ENCODE measurements around the gene RPLP2. TPM values are rescaled to one million over a fixed set of nuclear protein-coding genes. Genes with fewer than 3 reads are reported as not detected.

The RPLP2 gene
- polyA plus RNA-seq, 1 donor (not counting 4 experiments of a cell fraction or from before 2014, with no cell fraction given): 632 TPM

GRCh38 chr11:813072-813455 lies 3.3 kb downstream of the RPLP2 start:
- TF ChIP-seq CTCF (optimal IDR thresholded peaks at IDR 0.05 in 1 of 3, IDR thresholded peaks at IDR 0.05 in 1 of 3, conservative IDR thresholded peaks at IDR 0.05 in 1 of 3; ENCODE audit: extremely low read depth in 1 of 3, insufficient read depth in 2 of 3, low read length in 3 of 3) (no peak), EZH2 (IDR thresholded peaks at IDR 0.05; ENCODE audit: low read length) (no peak)
- Histone ChIP-seq H3K27me3 (ENCODE audit: control insufficient read depth, extremely low read depth, insufficient read depth, low read length) (no peaks in the 10 kb centered on the region), H3K9me3 (ENCODE audit: control insufficient read depth, low read depth, low read length) (no peaks in the 10 kb centered on the region), H3K4me2 (ENCODE audit: control insufficient read depth, extremely low read depth, insufficient read depth, low read depth, low read length) (no peak overlapping the region), H4K20me1 (ENCODE audit: control insufficient read depth, extremely low read depth, insufficient read depth, low read length) (peaks cover 19% of the 10 kb centered on the region), H2AFZ (ENCODE audit: control insufficient read depth, low read length) (no peak overlapping the region), H3K9ac (ENCODE audit: control insufficient read depth, extremely low read depth, insufficient read depth, low read length) (no peak overlapping the region), H3K4me1 (ENCODE audit: control insufficient read depth, extremely low read depth, insufficient read depth, low read length) (peaks cover 20% of the 10 kb centered on the region), H3K36me3 (ENCODE audit: control insufficient read depth in 2 of 2, extremely low read depth in 1 of 2, insufficient read depth in 2 of 2, low read length in 2 of 2) (peaks cover 29 to 31% of the 10 kb centered on the region in 2 experiments), H3K9me1 (ENCODE audit: control insufficient read depth, extremely low read depth, insufficient read depth, low read length) (no peaks in the 10 kb centered on the region), H3K79me2 (ENCODE audit: control insufficient read depth, insufficient read depth, low read length) (peaks cover 39% of the 10 kb centered on the region), H3K27ac (ENCODE audit: control insufficient read depth, insufficient read depth, low read length) (no peak overlapping the region), H3K4me3 (ENCODE audit: control insufficient read depth in 2 of 3, extremely low read depth in 1 of 3, insufficient read depth in 2 of 3, low read depth in 1 of 3, low read length in 3 of 3) (no peak overlapping the region)
- dilution Hi-C loops (cut with MboI; ENCODE audit: extremely low pct_ligation_motif_present, low sequenced_read_pairs): no loop called here
- DNase-seq (ENCODE audit: low read depth, low spot score) (no peak), FAIRE-seq (no peak)

DNA sequence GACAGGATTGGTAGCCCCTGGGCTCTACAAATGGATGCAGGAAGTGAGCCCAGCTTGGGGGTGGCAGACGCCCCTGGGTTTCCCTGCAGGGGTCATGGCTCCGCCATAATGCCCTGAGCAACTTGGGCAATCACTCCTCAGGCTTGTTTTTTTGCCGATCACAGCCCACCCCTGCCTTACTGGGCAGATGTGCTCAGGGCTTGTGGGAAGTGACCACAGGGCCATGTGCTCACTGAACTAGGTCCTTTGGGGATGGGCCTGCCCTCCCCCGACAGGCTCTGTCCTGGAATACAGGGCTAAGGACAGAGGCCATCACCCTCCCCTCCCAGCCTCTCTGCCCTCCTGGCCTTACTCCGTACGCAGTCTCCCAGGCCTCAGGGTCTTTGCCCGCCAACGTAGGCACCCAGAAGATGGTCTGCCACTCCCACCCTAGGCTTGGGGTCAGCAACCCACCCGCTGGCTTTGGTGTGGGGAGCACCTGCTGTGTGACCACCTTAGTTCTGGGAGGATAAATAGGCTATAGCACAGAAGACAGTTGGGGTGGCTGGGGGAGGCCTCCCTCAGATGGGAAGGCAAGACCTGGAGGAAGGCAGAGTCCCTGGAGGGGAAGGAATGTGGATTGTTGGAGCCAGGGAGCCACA lies 3.8 kb downstream of the RPLP2 start:
- H3K27ac ChIP-seq (ENCODE audit: control insufficient read depth, insufficient read depth, low read length): no peak overlapping the region
- H4K20me1 ChIP-seq (ENCODE audit: control insufficient read depth, extremely low read depth, insufficient read depth, low read length): peaks cover 19% of the 10 kb centered on the region
- DNase-seq (ENCODE audit: low read depth, low spot score) (no peak), FAIRE-seq (no peak)
- H3K4me2 ChIP-seq (ENCODE audit: control insufficient read depth, extremely low read depth, insufficient read depth, low read depth, low read length): no peak overlapping the region
- H3K4me3 ChIP-seq (ENCODE audit: control insufficient read depth in 2 of 3, extremely low read depth in 1 of 3, insufficient read depth in 2 of 3, low read depth in 1 of 3, low read length in 3 of 3): no peak overlapping the region
- no peaks in the 10 kb centered on the region for H3K27me3 ChIP-seq (ENCODE audit: control insufficient read depth, extremely low read depth, insufficient read depth, low read length)
- no peak overlapping the region for H2AFZ ChIP-seq (ENCODE audit: control insufficient read depth, low read length)
- peaks cover 36% of the 10 kb centered on the region for H3K79me2 ChIP-seq (ENCODE audit: control insufficient read depth, insufficient read depth, low read length)
- TF ChIP-seq EZH2 (IDR thresholded peaks at IDR 0.05; ENCODE audit: low read length) (no peak), CTCF (optimal IDR thresholded peaks at IDR 0.05 in 1 of 3, IDR thresholded peaks at IDR 0.05 in 1 of 3, conservative IDR thresholded peaks at IDR 0.05 in 1 of 3; ENCODE audit: extremely low read depth in 1 of 3, insufficient read depth in 2 of 3, low read length in 3 of 3) (no peak)
- peaks cover 20% of the 10 kb centered on the region for H3K4me1 ChIP-seq (ENCODE audit: control insufficient read depth, extremely low read depth, insufficient read depth, low read length)
- dilution Hi-C loops (cut with MboI; ENCODE audit: extremely low pct_ligation_motif_present, low sequenced_read_pairs): no loop called here
- no peaks in the 10 kb centered on the region for H3K9me3 ChIP-seq (ENCODE audit: control insufficient read depth, low read depth, low read length)
- no peak overlapping the region for H3K9ac ChIP-seq (ENCODE audit: control insufficient read depth, extremely low read depth, insufficient read depth, low read length)
- no peaks in the 10 kb centered on the region for H3K9me1 ChIP-seq (ENCODE audit: control insufficient read depth, extremely low read depth, insufficient read depth, low read length)
- H3K36me3 ChIP-seq (ENCODE audit: control insufficient read depth in 2 of 2, extremely low read depth in 1 of 2, insufficient read depth in 2 of 2, low read length in 2 of 2): peaks cover 29 to 31% of the 10 kb centered on the region in 2 experiments
